ENCODE data around the gene ZNF784.
"Not testable (repeated sequence)": the region's sequence is repeated elsewhere in the genome, so short reads cannot be mapped to it uniquely, and the experiment has no call there.

Gene ZNF784

GRCh38 chr19:55580628-55581144 lies 43.7 kb downstream of the ZNF784 start, which contains the start of gene ZNF579:
Gene ZNF579, minus strand, starts transcription at chr19:55580848. Its CDS starts 1,209 bp downstream, at chr19:55579639.
- peak; percentile 25 for DNase-seq

DNA sequence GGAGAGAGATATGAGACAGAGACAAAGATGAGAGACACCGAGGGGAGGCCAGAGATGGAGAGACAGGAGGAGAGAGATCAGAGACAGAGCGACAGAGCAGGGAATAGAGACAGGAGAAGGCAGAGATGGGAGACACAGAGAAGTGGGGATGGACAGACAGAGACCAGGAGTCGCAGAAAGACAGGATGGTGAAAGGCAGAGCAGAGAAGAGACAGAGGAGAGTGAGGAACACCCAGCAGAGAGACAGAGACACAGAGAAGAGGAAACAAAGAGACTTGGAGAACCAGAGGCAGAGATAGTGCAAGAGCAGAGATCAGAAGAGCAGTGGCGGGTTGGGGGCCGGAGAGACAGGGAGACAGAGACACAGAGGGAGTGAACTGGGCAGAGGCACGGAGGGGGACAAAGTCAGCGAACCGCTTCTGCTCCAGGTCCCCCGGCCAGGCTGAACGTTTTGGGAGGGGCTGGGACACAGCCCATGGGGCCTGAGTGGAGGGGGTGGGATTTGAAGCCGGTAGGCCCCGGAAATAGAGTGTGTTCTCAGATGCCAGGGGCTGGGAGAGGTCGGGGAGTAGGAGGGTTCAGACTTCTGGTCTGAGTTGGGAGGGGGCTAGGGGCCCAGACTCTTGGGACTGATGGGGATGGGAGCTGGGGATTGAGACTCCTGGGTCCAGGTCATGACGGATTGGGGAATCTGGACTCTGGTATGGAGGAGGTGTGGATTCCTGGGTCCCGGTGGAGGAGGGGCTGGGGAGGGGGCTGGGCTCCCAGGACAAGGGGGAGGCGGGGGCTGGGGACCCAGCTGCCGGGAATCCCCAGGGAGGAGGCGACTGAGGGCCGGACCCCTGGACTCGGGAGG lies 44.4 kb downstream of the ZNF784 start:
- DNase-seq, result no peak

GRCh38 chr19:55578761-55579747 lies 45.3 kb downstream of the ZNF784 start:
- no peak for DNase-seq

DNA sequence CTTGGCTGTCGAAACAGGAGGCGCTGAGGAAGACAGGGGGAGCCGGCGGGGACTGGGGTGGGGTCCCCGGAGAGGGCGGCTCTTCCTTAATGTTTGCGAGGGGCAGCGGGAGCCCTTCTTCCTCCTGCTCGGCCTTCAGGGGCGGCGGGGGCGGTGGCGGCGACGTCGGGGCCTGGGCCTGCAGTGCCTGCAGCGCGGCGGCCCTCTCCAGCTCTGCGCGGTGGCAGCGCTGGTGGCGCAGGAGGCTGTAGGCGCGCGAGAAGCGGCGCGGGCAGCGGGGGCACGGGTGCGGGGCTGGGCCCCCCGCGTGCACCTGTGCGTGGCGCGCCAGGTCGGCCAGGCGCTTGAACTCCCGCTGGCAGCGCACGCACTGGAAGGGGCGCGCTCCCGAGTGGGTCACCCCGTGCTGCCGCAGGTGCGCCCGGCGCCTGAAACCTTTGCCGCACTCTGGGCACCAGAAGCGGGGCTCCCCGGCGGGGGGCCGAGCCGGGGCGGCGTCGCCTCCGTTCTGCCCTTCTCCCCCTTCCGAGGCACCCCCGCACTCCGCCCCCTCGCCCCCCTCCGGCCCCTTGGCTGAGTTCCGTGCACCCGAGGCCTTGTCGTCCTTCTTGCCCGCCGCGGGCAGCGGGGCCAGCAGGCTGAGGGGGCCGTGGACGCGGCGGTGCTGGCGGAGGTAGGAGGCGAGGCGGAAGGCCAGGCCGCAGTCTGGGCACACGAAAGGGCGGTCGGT lies 46.2 kb downstream of the ZNF784 start:
- DNase-seq, result no peak

- no peak for DNase-seq
Measured at GRCh38 chr19:55576746-55577145, 47.6 kb downstream of the ZNF784 start.

- not testable (repeated sequence) for DNase-seq
Measured at GRCh38 chr19:55573929-55574328, 50.4 kb downstream of the ZNF784 start.
